Parathyroid adenoma (tissue), 2 donors: ENCODE data around the gene METTL23.
"Not testable (repeated sequence)": the region's sequence is repeated elsewhere in the genome, so short reads cannot be mapped to it uniquely, and the experiment has no call there.

ENCODE experiments used
- H2AFZ ChIP-seq: fragments of 300-600 bp; sonication (generic); one replicate; pipeline ENCODE4 v1.7.0; 2017; ENCODE audit warnings: antibody characterized with exemption, mild to moderate bottlenecking
- H3K27ac ChIP-seq: fragments of 300-600 bp; sonication (generic); one replicate; pipeline ENCODE4 v1.7.0; 2017
- H3K27me3 ChIP-seq: fragments of 300-600 bp; sonication (generic); one replicate; pipeline ENCODE4 v1.7.0; 2017; ENCODE audit warnings: low read length; ENCODE audit not compliant: control insufficient read depth, insufficient read depth
- H3K36me3 ChIP-seq: fragments of 300-600 bp; sonication (generic); one replicate; pipeline ENCODE4 v1.7.0; 2017; ENCODE audit warnings: low read length; ENCODE audit not compliant: control insufficient read depth, insufficient read depth
- H3K4me1 ChIP-seq: fragments of 300-600 bp; sonication (generic); one replicate; pipeline ENCODE4 v1.7.0; 2017; ENCODE audit warnings: control low read depth
- H3K4me2 ChIP-seq: fragments of 300-600 bp; sonication (generic); one replicate; pipeline ENCODE4 v1.7.0; 2017; ENCODE audit warnings: low read length
- H3K4me3 ChIP-seq: fragments of 300-600 bp; sonication (generic); one replicate; pipeline ENCODE4 v1.7.0; 2017; ENCODE audit warnings: low read depth, low read length
- H3K79me2 ChIP-seq: fragments of 300-600 bp; sonication (generic); one replicate; pipeline ENCODE4 v1.7.0; 2017; ENCODE audit warnings: control low read depth
- H3K9ac ChIP-seq: fragments of 300-600 bp; sonication (generic); one replicate; pipeline ENCODE4 v1.7.0; 2017; ENCODE audit warnings: mild to moderate bottlenecking
- H3K9me3 ChIP-seq: fragments of 300-600 bp; sonication (generic); one replicate; pipeline ENCODE4 v1.7.0; 2017; ENCODE audit warnings: low read length; ENCODE audit not compliant: control insufficient read depth
- CTCF ChIP-seq: fragments of 300-600 bp; sonication (generic); IDR thresholded peaks from one replicate; pipeline ENCODE4 v1.7.0; 2017; ENCODE audit warnings: antibody characterized with exemption, mild to moderate bottlenecking
- donor health status: primary hyperparathyroidism.

Gene METTL23

GRCh38 chr17:76718516-76718915 lies 8.1 kb upstream of the METTL23 start:
- Histone ChIP-seq H3K9ac (no peak overlapping the region), H3K9me3 (no peaks in the 10 kb centered on the region), H3K4me1 (no peaks in the 10 kb centered on the region), H3K36me3 (no peaks in the 10 kb centered on the region), H3K4me2 (no peak overlapping the region), H3K27me3 (no peaks in the 10 kb centered on the region), H2AFZ (no peak overlapping the region), H3K27ac (no peak overlapping the region), H3K79me2 (peaks cover 20% of the 10 kb centered on the region), H3K4me3 (no peak overlapping the region)
- TF ChIP-seq CTCF, result no peak

DNA sequence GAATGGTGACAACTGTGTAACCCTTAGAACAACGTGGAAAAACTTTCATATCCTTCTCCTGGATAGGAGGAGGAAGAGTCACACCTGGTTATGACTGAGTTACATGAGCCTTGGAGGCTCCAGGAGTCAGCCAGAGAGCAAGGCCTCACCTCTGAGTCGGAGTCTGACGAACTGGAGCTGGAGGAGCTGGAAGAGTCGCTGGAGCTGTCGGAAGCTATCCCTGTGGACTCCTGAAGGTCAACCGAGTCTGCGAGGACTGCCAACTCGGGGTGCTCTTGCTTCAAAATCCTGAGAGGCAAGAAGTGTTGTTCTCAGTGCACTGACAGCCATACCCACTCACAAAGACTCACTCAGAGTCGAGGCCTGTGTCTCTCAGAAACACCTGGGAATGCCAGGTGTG lies 6.4 kb upstream of the METTL23 start:
- TF ChIP-seq CTCF, result no peak
- no peak overlapping the region for H2AFZ ChIP-seq
- H3K27me3 ChIP-seq, result no peaks in the 10 kb centered on the region
- no peak overlapping the region for H3K4me2 ChIP-seq
- H3K4me3 ChIP-seq, result no peak overlapping the region
- no peak overlapping the region for H3K9ac ChIP-seq
- H3K36me3 ChIP-seq, result no peaks in the 10 kb centered on the region
- peaks cover 7% of the 10 kb centered on the region for H3K4me1 ChIP-seq
- no peaks in the 10 kb centered on the region for H3K9me3 ChIP-seq
- H3K79me2 ChIP-seq, result peaks cover 33% of the 10 kb centered on the region
- no peak overlapping the region for H3K27ac ChIP-seq

GRCh38 chr17:76720941-76721340 lies 5.7 kb upstream of the METTL23 start:
- TF ChIP-seq CTCF, result no peak
- Histone ChIP-seq H3K79me2 (peaks cover 35% of the 10 kb centered on the region), H3K36me3 (no peaks in the 10 kb centered on the region), H3K4me2 (no peak overlapping the region), H3K9me3 (no peaks in the 10 kb centered on the region), H3K4me3 (no peak overlapping the region), H3K4me1 (peaks cover 7% of the 10 kb centered on the region), H3K27me3 (no peaks in the 10 kb centered on the region), H3K27ac (no peak overlapping the region), H3K9ac (no peak overlapping the region), H2AFZ (no peak overlapping the region)

GRCh38 chr17:76721463-76721862 lies 5.2 kb upstream of the METTL23 start:
- H3K36me3 ChIP-seq, result no peaks in the 10 kb centered on the region
- no peak overlapping the region for H3K27ac ChIP-seq
- peaks cover 7% of the 10 kb centered on the region for H3K4me1 ChIP-seq
- no peaks in the 10 kb centered on the region for H3K9me3 ChIP-seq
- no peak overlapping the region for H3K9ac ChIP-seq
- H2AFZ ChIP-seq, result no peak overlapping the region
- no peaks in the 10 kb centered on the region for H3K27me3 ChIP-seq
- peaks cover 35% of the 10 kb centered on the region for H3K79me2 ChIP-seq
- no peak for TF ChIP-seq CTCF
- H3K4me3 ChIP-seq, result no peak overlapping the region
- H3K4me2 ChIP-seq, result no peak overlapping the region

DNA sequence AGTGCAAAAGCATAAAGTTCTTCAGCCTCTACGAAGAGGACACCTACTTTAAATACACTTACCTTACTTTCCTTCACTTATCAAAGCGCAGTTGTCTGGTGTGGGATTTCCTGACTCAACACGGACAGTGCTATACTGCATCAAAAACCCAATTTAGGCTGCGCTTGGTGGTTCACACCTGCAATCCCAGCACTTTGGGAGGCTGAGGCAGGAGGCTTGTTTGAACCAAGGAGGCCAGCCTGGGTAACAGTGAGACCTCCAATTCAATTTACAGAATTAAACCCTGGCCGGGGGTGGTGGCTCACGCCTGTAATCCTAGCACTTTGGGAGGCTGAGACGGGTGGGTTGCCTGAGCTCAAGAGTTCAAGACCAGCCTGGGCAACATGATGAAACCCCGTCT lies 4.4 kb upstream of the METTL23 start:
- Histone ChIP-seq H3K27ac (no peak overlapping the region), H3K4me3 (no peak overlapping the region), H2AFZ (no peak overlapping the region), H3K36me3 (no peaks in the 10 kb centered on the region), H3K9me3 (no peaks in the 10 kb centered on the region), H3K79me2 (peaks cover 36% of the 10 kb centered on the region), H3K9ac (no peak overlapping the region), H3K4me2 (no peak overlapping the region), H3K4me1 (peaks cover 7% of the 10 kb centered on the region), H3K27me3 (no peaks in the 10 kb centered on the region)
- no peak for TF ChIP-seq CTCF

DNA sequence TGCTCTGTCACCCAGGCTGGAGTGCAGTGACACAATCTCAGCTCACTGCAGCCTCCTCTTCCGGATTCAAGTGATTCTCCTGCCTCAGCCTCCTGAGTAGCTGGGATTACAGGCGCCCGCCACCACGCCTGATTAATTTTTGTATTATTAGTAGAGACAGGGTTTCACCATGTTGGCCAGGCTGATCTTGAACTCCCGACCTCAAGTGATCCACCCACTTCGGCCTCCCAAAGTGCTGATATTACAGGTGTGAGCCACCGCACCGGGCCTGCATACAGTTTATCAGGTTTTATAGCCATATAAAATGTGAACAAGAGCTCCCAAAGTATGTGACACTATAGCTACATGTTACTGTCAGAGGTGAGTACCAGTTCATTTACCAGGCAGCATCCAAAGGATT lies 3.7 kb upstream of the METTL23 start:
- peaks cover 11% of the 10 kb centered on the region for H3K4me1 ChIP-seq

More for the DNA sequence above, 3.7 kb upstream of the METTL23 start:
- not testable (repeated sequence) for H2AFZ ChIP-seq, H3K36me3 ChIP-seq, H3K27me3 ChIP-seq, H3K9me3 ChIP-seq, H3K27ac ChIP-seq, H3K4me3 ChIP-seq, H3K4me2 ChIP-seq, H3K9ac ChIP-seq
- peaks cover 42% of the 10 kb centered on the region for H3K79me2 ChIP-seq
